Measurements from ENCODE around the gene CD28.

- no peak for TF ChIP-seq CTCF (IDR thresholded peaks at IDR 0.05)
- no peak for TF ChIP-seq POLR2A (IDR thresholded peaks at IDR 0.05)
- TF ChIP-seq POLR2AphosphoS5 (IDR thresholded peaks at IDR 0.05; ENCODE audit: insufficient read depth in 1 of 2, low read depth in 1 of 2), result no peak
Observed at GRCh38 chr2:203787979-203788378, 81.5 kb downstream of the CD28 start.

Measured in vagina (tissue), 2 donors.